ENCODE results near the gene SPAG9. TPM values are rescaled to one million over a fixed set of nuclear protein-coding genes. Genes with fewer than 3 reads are reported as not detected.

The SPAG9 gene
- total RNA-seq, 2 donors from 2014 or later = 47.9 to 67.2 TPM

DNA sequence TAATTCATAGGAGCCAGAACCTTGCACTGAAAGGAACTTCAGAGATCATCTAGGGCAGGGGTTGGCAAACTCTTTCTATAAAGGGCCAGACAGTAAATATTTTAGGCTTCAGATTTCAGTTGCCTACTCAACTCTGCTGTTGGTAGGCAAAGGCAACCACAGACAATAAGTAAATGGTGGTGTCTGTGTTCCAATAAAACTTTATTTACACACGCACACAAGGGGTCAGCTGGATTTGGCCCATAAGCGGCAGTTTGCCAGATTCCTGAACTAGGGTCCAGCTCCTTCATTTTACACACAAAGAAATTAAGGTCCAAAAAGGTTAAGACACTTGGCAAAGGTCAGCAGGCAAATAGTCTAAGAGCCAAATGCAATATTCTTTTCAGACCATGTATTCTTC lies 107.3 kb downstream of the SPAG9 start:
- intact Hi-C loops (cut with DNase I) = no loop called here
- ATAC-seq (no peak), DNase-seq (no peak)

DNA sequence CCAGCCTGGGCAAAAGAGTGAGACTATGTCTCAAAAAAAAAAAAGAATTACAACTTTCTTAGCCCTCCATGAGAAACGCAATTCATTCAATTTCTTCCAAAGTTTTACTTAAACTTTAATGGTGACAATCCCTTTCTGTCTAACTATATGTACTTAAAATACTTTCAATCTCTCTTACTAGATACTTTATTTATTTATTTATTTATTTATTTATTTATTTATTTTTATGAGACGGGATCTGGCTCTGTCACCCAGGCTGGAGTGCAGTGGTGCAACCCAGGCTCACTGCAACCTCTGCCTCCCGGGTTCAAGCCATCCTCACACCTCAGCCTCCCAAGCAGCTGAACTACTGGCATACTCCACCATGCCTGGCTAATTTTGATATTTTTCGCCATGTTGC lies 108.1 kb downstream of the SPAG9 start:
- ATAC-seq = no peak
- DNase-seq = no peak
- intact Hi-C loops (cut with DNase I) = no loop called here

- intact Hi-C loops (cut with DNase I) = no loop called here
These were observed 110.4 kb downstream of the SPAG9 start for GRCh38 chr17:51010173-51010675.

DNA sequence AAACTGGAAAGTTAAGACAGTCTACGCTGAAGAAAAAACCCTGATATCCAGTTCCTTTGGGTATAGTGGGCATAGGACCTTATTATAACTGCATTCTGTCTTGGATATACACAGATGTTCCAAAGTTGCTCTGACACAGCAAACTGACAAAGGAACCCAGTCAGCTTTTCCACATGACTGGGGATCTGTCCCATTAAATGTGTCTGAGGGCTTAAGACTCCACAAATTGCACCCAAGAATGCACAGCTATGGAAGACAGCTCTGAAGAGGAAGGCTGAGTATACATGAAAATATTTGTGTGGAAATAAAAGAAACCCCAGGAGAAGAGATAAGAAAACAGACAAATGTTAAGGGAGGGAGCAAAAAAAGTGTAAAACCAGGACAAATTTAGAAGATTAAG lies 114.1 kb downstream of the SPAG9 start:
- intact Hi-C loops (cut with DNase I) = no loop called here
- DNase-seq (no peak), ATAC-seq (no peak)

More at GRCh38 chr17:51010173-51010675, 110.4 kb downstream of the SPAG9 start:
- ATAC-seq = no peak
- DNase-seq = no peak

GRCh38 chr17:51005768-51006167 lies 114.9 kb downstream of the SPAG9 start:
- intact Hi-C loops (cut with DNase I) = no loop called here
- DNase-seq = no peak
- no peak for ATAC-seq

DNA sequence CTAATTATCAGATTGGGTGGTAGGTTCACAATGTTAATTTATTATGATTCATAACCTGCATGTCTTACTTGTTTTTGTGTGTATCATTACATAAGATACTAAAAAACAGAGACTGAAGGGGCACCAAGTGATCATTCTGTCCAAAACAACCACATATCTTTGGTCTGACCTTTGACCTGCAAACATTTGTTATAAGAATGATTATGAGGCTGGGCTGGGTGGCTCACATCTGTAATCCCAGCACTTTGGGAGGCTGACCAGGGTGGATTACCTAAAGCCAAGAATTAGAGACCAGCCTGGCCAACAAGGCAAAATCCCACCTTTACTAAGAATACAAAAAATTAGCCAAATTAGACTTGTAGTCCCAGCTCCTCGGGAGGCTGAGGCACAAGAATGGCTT lies 116.4 kb downstream of the SPAG9 start:
- DNase-seq (no peak), ATAC-seq (no peak)
- intact Hi-C loops (cut with DNase I) = loop anchor here in 1 of 2 donors (5.0 kb wide), 1 partner anchor 148 kb away; the partner anchor contains the start of gene NME1

DNA sequence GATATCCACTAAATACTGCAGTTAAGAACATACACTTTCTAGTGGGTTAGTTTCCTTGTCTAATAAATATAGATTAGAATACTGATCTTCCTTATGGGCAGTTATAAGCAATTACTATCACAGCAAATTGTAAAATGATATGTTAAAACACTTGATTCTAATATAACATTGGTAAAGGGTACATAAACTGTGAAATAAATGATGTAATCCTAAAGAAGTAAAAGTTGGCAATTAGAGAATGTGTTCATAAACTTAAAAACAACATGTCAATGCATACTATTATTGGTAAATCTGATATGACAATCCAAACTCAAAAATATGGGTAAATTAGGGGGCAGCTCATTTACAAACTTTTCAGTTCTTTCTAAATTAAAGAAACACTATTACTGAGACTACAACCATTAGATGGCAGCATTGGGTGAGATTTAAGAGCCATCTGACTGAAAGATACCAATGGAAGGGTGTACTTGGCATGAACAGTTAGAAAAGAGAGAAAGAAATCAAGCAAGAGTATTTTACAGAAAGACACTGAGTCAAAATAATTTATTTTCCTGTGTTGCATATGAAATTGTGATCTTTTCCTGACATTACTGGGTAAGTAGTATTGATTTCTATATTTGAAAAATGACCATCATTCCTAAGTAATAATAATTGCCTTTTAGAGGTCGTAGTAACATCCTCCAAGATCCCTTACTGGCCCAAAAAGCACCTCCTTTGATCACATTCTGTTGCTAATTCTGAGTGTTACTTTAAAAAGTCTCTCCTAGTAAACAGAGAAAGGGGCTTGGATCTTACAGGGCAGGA lies 119.6 kb downstream of the SPAG9 start:
- ATAC-seq = peak; percentile 57 to 71
- intact Hi-C loops (cut with DNase I) = loop anchor here (2.0 to 5.0 kb wide), 2 partner anchors 151 to 152 kb away; partner anchors contain the start of gene NME1 (in 2 of the 2)
- DNase-seq = no peak

GRCh38 chr17:50995668-50996067 lies 125.0 kb downstream of the SPAG9 start:
- intact Hi-C loops (cut with DNase I) = no loop called here
- DNase-seq (no peak), ATAC-seq (no peak)

GRCh38 chr17:50993544-50993943 lies 127.1 kb downstream of the SPAG9 start:
- DNase-seq = no peak
- intact Hi-C loops (cut with DNase I) = no loop called here
- ATAC-seq = no peak

GRCh38 chr17:50989149-50989548 lies 131.5 kb downstream of the SPAG9 start:
- intact Hi-C loops (cut with DNase I) = no loop called here

DNA sequence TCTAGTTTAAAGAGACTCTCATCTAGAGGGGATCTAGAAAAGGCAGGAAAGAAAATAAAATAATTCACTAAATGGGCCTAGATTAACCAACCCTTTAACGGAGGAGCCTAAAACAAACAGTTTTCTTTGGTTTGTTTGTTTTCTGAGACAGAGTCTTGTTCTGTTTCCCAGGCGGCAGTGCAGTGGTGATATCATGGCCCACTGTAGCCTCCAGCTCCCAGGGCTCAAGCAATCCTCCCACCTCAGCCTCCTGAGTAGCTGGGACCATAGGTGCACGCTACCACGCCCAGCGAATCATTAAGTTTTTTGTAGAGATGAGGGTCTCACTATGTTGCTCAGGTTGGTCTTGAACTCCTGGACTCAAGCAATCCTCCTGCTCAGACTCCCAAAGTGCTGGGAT lies 132.2 kb downstream of the SPAG9 start:
- DNase-seq (no peak), ATAC-seq (no peak)
- intact Hi-C loops (cut with DNase I) = no loop called here

More at GRCh38 chr17:50989149-50989548, 131.5 kb downstream of the SPAG9 start:
- ATAC-seq = no peak
- no peak for DNase-seq

DNA sequence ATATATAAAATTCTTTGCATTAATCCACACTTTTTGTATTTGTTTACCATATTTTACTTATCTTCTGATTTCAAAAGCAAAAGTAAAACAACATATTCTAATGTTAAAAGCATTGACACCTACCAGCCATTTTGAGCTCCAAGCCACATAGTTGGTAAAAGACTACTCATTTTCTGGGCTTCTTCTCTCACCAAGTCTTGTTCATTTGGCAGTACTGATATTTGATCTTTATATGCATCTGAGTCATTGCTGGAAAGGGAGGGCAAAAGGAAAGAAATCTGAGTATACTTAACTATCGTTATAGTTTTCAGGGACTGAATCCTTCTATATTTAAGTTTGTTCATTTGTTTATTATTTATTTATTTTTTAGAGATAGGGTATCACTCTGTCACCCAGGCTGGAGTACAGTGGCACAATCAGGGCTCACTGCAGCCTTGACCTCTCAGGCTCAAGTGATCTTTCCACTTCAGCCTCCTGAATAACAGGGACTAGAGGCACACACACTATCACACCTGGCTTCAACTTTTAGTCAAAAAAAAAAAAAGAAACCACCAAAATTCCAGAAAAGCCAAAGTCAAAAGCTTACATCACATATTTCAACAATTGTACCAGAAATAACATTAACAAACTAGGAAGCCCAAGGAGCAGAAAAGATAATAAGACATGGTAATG lies 133.5 kb downstream of the SPAG9 start:
- DNase-seq = no peak
- ATAC-seq = no peak
- intact Hi-C loops (cut with DNase I) = no loop called here

- intact Hi-C loops (cut with DNase I) = no loop called here
- ATAC-seq (no peak), DNase-seq (no peak)
These were observed 139.4 kb downstream of the SPAG9 start for GRCh38 chr17:50981279-50981678.

GRCh38 chr17:50979524-50979927 lies 141.1 kb downstream of the SPAG9 start:
- DNase-seq (no peak), ATAC-seq (no peak)
- intact Hi-C loops (cut with DNase I) = no loop called here

DNA sequence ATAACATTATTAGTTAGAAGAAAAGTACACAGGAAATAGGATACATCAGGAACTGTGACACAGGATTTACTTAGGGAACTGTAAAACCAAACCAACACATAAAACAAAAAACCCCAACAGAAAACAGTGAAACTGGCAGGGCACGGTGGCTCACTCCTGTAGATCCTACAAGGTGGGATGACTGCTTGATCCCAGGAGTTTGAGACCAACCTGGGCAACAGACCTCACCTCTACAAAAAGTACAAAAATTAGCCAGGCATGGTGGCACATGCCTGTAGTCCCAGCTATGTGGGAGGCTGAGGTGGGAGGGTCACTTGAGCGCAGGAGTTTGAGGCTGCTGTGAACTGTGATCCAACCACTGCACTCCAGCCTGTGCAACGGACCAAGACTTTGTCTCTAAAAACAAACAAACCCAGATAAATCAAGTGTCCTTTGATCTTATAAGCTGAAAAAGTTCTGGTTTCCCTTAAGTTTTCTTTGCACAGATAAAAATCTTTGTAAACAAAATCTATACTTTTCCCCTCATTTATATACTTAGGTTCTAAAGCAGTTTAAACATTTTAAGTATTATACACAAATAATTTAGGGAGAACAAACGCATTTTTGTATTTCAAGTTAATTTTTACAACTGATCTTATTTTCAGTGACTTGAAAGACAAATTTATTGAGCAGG lies 143.0 kb downstream of the SPAG9 start:
- intact Hi-C loops (cut with DNase I) = no loop called here
- DNase-seq (no peak), ATAC-seq (no peak)

- intact Hi-C loops (cut with DNase I) = no loop called here
These were observed 143.7 kb downstream of the SPAG9 start for GRCh38 chr17:50976951-50977472.

GRCh38 chr17:50973557-50974494 lies 146.8 kb downstream of the SPAG9 start:
- no peak for ATAC-seq
- intact Hi-C loops (cut with DNase I) = no loop called here
- DNase-seq = no peak

More at GRCh38 chr17:50976951-50977472, 143.7 kb downstream of the SPAG9 start:
- ATAC-seq = no peak
- no peak for DNase-seq

GRCh38 chr17:50972577-50972976 lies 148.1 kb downstream of the SPAG9 start:
- no peak for ATAC-seq

More at GRCh38 chr17:50972577-50972976, 148.1 kb downstream of the SPAG9 start:
- no peak for DNase-seq
- intact Hi-C loops (cut with DNase I) = no loop called here

All from left cardiac atrium (tissue), 4 donors.